SK-N-SH (cell line): Measurements from ENCODE around the gene UBE2U.

Experiments
- RAD21 ChIP-seq: IDR thresholded peaks from 2 replicates; pipeline ENCODE4 v1.6.1; 2012; ENCODE audit warnings: mild to moderate bottlenecking, low read length
- RCOR1 ChIP-seq: fragments of 150-350 bp; IDR thresholded peaks from 2 replicates; pipeline ENCODE4 v1.6.1; 2017; ENCODE audit warnings: antibody characterized with exemption, low read length
- YY1 ChIP-seq: IDR thresholded peaks from 2 replicates; pipeline ENCODE4 v1.4.0; 2012; ENCODE audit warnings: low read depth, mild to moderate bottlenecking
- TF ChIP-seq, protein P1 (sequence below): fragments of 200-600 bp; sonication (generic); IDR thresholded peaks from 2 replicates; pipeline ENCODE4 v1.6.1; 2017; ENCODE audit warnings: antibody characterized with exemption, mild to moderate bottlenecking, moderate library complexity

DNA sequence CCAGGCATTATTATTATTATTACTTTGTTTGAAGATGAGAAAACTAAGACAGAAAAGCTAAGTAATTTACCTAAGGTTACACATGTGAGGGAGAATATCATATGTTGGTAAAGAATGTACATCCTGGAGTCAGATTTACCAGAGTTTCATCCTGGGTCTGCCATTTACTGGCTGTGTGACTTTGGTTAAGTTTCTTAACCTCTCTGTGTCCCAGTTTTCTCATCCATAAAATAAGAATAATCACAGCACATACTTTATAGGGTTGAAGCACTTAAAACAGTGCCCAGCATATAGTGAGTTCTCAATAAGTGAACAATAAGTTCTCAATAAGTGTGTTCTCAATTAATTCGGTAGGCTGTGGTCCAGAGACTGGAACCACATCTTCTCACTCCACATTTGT, 32.5 kb downstream of the UBE2U start:
- TF ChIP-seq, protein P1, sequence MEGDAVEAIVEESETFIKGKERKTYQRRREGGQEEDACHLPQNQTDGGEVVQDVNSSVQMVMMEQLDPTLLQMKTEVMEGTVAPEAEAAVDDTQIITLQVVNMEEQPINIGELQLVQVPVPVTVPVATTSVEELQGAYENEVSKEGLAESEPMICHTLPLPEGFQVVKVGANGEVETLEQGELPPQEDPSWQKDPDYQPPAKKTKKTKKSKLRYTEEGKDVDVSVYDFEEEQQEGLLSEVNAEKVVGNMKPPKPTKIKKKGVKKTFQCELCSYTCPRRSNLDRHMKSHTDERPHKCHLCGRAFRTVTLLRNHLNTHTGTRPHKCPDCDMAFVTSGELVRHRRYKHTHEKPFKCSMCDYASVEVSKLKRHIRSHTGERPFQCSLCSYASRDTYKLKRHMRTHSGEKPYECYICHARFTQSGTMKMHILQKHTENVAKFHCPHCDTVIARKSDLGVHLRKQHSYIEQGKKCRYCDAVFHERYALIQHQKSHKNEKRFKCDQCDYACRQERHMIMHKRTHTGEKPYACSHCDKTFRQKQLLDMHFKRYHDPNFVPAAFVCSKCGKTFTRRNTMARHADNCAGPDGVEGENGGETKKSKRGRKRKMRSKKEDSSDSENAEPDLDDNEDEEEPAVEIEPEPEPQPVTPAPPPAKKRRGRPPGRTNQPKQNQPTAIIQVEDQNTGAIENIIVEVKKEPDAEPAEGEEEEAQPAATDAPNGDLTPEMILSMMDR = no peak
- TF ChIP-seq RCOR1 (no peak), RAD21 (no peak), YY1 (no peak)
